CD4-positive, alpha-beta T cell treated with Interleukin-10 for 1 hour (primary cell): ENCODE results near the gene SLC39A10.
A peak's percentile ranks its signal among the peaks of the same experiment; 100 is the strongest.
"Not testable (repeated sequence)": the region's sequence is repeated elsewhere in the genome, so short reads cannot be mapped to it uniquely, and the experiment has no call there.

Source experiments
- DNase-seq: peaks from one replicate; pipeline ENCODE4 v3.0.0-alpha.2; 2020

SLC39A10 gene

GRCh38 chr2:195656859-195657633 is at the start of gene SLC39A10:
Gene SLC39A10, plus strand, starts transcription at chr2:195657226. Its CDS starts 22,817 bp downstream, at chr2:195680043.
- peak; percentile 98 for DNase-seq

DNA sequence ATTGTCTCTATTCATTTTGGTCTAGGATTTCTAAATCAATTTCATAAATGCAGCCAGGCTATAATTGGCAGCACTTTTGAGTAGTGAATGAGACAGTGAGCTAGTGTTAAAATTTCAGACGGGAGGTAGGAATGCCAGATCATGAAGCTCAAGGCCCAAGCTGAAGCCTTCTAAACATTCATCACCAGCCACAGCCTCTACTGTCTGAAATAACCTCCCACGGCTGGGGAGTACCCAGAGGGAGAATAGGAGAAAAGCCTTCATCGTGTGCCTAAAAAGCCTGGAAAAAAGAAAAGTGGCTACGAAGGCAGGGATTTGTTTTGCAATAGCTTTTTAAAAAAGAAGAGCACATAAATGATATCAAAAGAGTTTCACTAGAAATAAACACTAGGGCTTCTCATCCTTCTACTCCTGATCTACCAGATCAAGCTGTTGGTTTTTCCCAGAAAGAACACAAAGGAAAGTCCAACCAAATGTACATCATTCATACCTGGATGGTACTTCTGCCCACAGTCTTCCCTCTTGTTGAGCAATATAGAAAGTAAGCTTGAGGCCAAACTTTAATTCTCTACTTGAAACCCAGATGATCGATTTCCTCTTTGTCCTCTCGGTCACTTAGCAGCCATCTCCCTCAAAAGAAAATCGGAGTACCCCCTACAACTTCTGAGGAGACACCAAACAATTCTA is 48.1 kb upstream of the SLC39A10 start:
- DNase-seq: no peak

DNA sequence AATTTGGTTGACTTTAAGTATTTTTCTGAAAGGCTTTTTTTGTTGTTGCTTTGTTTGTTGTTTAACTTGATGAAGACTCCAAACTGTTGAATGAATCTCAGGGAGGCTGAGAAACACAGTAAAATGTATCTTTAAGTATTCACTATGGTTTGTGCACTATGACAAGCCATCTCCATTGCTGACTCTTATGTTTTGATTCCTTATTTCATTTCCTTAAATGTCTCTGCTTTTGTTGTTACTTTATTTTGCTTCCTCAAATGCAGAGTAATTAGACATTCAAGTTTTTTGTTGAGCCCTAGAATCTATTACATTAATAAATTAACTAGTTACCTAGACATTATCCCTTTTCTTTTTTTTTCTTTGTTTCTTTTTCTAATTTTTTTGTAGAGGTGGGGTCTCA is 46.3 kb upstream of the SLC39A10 start:
- no peak for DNase-seq

GRCh38 chr2:195612611-195613495 is 44.2 kb upstream of the SLC39A10 start:
- no peak for DNase-seq

GRCh38 chr2:195613922-195614321 is 43.1 kb upstream of the SLC39A10 start:
- no peak for DNase-seq

DNA sequence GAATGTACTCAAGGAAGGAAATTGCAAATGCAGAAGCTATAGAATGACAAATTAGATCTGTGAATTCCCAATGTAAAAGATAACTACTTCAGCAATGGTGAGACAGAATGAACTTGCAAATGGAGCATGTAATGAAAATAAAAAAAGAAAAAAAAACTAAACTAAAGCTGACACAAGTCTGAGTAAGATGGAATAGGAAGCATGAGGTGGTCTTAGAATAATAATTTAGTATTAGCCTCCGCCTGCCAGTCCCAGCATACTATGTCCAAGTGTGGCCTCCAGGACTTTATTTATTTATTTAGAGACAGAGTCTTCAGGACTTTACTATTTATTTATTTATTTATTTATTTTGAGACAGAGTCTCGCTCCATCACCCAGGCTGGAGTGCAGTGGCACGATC is 37.4 kb upstream of the SLC39A10 start:
- DNase-seq: no peak

- no peak for DNase-seq
These were observed 36.5 kb upstream of the SLC39A10 start for GRCh38 chr2:195620501-195620900.

DNA sequence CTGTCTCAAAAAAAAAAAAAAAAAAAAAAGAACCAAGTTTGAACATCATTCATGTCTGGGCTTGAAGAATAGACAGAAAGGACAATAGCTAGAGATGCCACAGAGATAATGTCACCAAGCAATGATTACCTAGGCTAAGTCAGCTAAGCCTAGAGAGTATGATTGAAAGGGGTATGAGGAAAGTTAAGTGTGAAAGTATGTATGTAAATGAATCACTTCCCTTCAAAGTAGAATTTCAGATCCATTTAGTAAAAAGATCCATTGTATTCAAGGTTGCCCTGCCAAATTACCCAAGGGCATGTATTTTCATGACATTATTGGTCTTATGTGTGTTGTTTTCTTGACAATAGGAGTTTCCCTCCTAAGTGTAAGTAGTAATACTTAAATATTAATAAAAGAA is 34.1 kb upstream of the SLC39A10 start:
- DNase-seq: no peak

GRCh38 chr2:195626507-195626906 is 30.5 kb upstream of the SLC39A10 start:
- DNase-seq: no peak

DNA sequence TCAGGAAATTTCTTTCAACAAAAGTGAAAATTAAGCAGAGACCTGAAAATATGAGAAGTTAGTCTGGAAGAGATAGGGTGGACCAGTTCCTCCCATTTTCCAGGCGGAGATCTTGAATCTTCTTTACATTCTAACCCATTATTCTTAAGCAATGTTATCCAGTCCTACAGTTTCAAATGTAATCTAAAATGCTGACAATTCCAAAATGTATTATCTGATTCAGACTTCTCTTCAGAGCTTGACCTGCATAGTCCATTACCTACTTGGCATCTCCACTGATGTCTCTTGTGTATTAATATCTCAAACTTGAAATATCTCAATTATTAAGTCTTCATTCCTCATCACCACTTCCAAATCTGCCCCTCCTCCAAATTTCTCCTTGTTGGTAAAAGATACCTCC is 28.4 kb upstream of the SLC39A10 start:
- no peak for DNase-seq

DNA sequence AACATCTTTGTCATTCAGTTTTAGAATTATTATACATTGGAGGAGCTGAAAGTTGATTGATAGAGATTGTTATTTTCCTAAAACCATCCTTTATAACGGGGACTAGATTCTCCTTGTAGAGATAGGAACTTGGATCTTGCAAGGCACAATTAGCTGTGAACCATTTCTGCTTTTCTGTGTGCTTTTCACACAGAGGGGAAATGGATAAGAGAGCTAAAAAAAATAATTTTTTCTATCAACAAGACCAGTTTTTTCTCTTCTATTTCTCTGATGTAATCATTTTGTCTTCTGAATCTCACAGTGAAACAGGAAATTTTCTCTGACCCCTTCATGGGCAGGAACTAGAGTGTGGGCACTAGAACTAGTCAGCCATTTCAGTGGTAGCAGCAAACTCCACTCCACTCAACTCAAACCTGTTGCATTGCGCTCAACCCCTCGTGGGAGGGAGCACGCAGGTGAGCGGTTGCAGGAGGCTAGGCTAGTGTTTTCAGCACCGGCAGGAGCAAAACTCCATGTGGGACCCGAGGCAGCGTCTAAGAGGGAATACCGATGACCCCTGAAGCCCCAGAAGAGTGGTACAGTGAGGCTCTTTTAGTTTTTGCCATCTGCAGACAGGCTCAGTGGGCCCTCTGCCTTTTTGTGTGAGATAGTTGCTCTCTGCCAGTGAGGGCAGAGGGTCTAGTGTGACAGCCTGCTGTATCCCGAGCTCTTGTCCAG is 24.0 kb upstream of the SLC39A10 start:
- no peak for DNase-seq

DNA sequence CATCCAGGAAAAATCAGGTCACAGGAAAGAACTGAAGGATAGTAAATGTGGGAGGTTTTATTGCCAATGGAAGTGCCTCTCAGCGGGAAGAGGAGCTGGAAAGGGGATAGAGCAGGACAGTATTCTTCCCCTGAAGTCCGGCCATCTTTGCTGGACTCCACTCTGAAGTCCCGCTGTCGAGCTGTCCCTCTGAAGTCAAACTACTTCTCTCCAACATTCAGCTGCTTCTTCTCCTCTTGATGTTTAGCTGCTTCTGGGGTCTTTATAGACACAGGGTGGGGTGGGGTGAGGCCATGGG is 23.5 kb upstream of the SLC39A10 start:
- DNase-seq: no peak

GRCh38 chr2:195633974-195634373 is 23.1 kb upstream of the SLC39A10 start:
- no peak for DNase-seq

- no peak for DNase-seq
These were observed 20.1 kb upstream of the SLC39A10 start for GRCh38 chr2:195636890-195637289.

DNA sequence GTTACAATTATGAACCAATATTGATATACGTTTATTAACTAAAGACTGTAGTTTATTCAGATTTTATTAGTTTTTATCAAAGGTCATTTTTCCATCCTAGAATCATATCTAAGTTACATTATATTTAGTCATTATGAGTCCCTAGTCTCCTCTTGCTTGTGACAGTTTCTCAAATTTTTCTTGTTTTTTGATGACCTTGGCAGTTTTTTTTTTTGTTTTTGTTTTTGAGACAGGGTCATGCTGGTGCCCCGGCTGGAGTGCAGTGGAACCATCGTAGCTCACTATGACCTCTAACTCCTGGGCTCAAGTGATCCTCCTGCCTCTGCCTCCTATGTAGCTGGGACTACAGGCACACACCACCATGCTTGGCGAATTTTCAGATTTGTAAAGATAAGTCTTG is 18.3 kb upstream of the SLC39A10 start:
- no peak for DNase-seq

- DNase-seq: no peak
These were observed 17.7 kb upstream of the SLC39A10 start for GRCh38 chr2:195639238-195639858.

GRCh38 chr2:195639959-195640358 is 17.1 kb upstream of the SLC39A10 start:
- DNase-seq: no peak

GRCh38 chr2:195642027-195642678 is 14.9 kb upstream of the SLC39A10 start:
- DNase-seq: no peak

DNA sequence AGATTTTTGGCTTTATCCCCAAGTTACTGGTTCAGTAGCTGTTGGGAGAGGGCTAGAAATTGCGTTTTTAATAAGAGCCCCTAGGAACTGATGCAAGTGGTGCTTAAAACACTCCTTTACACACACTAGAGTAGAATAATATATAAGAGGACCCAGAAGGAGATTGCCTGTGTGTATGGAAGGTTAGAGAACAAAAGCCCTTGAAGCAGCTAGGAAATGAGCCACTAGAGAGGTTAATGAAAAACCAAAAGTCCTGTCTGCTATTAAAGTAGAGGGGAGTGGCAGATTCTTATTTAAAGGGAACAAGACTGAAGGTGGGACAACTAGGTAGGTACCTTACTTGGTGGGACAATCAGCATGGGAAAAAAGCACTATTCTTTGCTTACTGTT is 14.4 kb upstream of the SLC39A10 start:
- no peak for DNase-seq

DNA sequence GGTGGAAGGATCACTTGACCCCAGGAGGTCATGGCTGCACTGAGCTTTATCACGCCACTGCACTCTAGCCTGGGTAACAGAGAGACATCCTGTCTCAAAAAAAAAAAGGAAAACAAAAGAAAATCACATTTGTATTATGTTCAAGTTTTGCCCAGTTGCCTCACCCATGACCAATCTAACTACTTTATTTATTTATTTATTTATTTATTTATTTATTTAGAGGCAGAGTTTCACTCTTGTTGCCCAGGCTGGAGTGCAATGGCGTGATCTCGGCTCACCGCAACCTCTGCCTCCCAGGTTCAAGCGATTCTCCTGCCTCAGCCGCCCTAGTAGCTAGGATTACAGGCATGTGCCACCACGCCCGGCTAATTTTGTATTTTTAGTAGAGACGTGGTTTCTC is 12.3 kb upstream of the SLC39A10 start:
- not testable (repeated sequence) for DNase-seq

GRCh38 chr2:195645413-195645812 is 11.6 kb upstream of the SLC39A10 start:
- DNase-seq: no peak

DNA sequence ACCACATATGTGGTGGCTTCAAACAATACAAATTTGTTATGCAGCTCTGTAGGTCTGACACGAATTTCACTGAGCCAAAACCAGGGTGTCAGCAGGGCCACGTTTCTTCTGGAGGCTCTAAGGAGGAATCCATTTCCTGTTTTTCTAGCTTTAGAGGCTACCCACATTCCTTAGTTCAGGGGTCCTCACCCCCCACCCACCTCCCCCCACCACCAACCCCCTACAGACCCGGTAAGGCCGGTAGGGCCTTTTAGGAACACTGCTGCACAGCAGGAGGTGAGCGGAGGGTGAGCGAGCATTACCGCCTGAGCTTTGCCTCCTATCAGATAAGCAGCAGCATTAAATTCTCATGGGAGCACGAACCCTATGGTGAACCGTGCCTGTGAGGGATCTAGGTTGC is 10.6 kb upstream of the SLC39A10 start:
- no peak for DNase-seq
